ENCODE measurements around the gene PTPRD.

DNA sequence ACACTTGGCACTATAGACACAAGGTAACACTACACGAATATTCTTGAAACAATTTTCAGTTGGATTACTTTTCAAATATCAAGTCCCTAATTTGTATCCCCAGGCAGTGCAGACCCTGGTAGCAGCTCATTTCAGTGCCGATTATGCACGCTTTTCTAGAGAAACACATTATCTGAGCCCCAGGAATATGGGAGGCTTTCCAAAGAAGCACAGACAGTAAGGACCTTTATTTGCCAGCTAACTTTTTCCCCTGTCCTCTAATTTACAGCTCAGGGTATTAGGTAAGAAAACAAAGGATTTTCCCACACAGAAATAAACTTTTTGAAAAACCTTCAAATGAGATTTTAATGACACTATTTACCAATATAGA is 1961.0 kb downstream of the PTPRD start:
- TF ChIP-seq POLR2A (IDR thresholded peaks at IDR 0.05) = no peak
- TF ChIP-seq, protein P1, sequence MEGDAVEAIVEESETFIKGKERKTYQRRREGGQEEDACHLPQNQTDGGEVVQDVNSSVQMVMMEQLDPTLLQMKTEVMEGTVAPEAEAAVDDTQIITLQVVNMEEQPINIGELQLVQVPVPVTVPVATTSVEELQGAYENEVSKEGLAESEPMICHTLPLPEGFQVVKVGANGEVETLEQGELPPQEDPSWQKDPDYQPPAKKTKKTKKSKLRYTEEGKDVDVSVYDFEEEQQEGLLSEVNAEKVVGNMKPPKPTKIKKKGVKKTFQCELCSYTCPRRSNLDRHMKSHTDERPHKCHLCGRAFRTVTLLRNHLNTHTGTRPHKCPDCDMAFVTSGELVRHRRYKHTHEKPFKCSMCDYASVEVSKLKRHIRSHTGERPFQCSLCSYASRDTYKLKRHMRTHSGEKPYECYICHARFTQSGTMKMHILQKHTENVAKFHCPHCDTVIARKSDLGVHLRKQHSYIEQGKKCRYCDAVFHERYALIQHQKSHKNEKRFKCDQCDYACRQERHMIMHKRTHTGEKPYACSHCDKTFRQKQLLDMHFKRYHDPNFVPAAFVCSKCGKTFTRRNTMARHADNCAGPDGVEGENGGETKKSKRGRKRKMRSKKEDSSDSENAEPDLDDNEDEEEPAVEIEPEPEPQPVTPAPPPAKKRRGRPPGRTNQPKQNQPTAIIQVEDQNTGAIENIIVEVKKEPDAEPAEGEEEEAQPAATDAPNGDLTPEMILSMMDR (IDR thresholded peaks at IDR 0.05) = no peak

All from thyroid gland (tissue), 4 donors.